SK-N-SH (cell line): ENCODE results near the gene NME3. TPM values are rescaled to one million over a fixed set of nuclear protein-coding genes. Genes with fewer than 3 reads are reported as not detected.

Source experiments
- CTCF ChIA-PET: fragments of 300-600, 350-600 bp; formaldehyde crosslinking; extraction: SDS; loops from one replicate; lab custom pipeline; 2021; lab: Yijun Ruan, JAX
- POLR2A ChIA-PET: fragments of 350-600 bp; sonication (Branson Sonifier 250); formaldehyde crosslinking; extraction: SDS; loops from one replicate; lab custom pipeline; 2020; ENCODE audit warnings: antibody characterized with exemption, inconsistent platforms; lab: Yijun Ruan, JAX
- DNase-seq: peaks from one replicate; pipeline ENCODE4 v3.0.0; 2012
- H2AFZ ChIP-seq: fragments of 200-600 bp; sonication (generic); 2 replicates; pipeline ENCODE4 v1.8.1; 2016; ENCODE audit warnings: antibody characterized with exemption, mild to moderate bottlenecking, low read depth
- H3F3A ChIP-seq: fragments of 200-600 bp; sonication (generic); replicated peaks from 2 replicates; pipeline ENCODE3; 2016; ENCODE audit warnings: antibody characterized with exemption, mild to moderate bottlenecking; ENCODE audit not compliant: insufficient read depth
- H3K27ac ChIP-seq, 2 experiments: fragments of 200-500 bp in 1 of 2; fragments of 200-600 bp in 1 of 2; sonication (Bioruptor generic) in 1 of 2; sonication (generic), shearing (Covaris generic) in 1 of 2; 2 replicates each; pipeline versions ENCODE4 v1.5.1 to v1.6.1; 2014 to 2016; ENCODE audit warnings: low read depth in 2 of 2, inconsistent platforms in 1 of 2, low read length in 1 of 2, mild to moderate bottlenecking in 1 of 2, mixed read lengths in 1 of 2
- H3K27me3 ChIP-seq: fragments of 200-600 bp; sonication (generic), shearing (Covaris generic); 2 replicates; pipeline ENCODE4 v1.6.1; 2016; ENCODE audit warnings: mixed run types; ENCODE audit not compliant: insufficient read depth
- H3K36me3 ChIP-seq, 2 experiments: fragments of 200-500 bp in 1 of 2; fragments of 200-600 bp in 1 of 2; sonication (Bioruptor generic) in 1 of 2; sonication (generic) in 1 of 2; replicated peaks in 1 of 2; 2 replicates each; pipeline versions ENCODE3 to v1.5.1; 2014 to 2016; ENCODE audit warnings: low read length in 1 of 2, mild to moderate bottlenecking in 1 of 2; ENCODE audit not compliant: insufficient read depth in 2 of 2, control insufficient read depth in 1 of 2
- H3K4me1 ChIP-seq, 2 experiments: fragments of 200-500 bp in 1 of 2; fragments of 200-600 bp in 1 of 2; sonication (Bioruptor generic) in 1 of 2; sonication (generic), shearing (Covaris generic) in 1 of 2; 2 replicates each; pipeline versions ENCODE4 v1.5.1 to v1.6.1; 2014 to 2016; ENCODE audit warnings: low read depth in 1 of 2, low read length in 1 of 2, mixed run types in 1 of 2; ENCODE audit not compliant: insufficient read depth in 2 of 2, control insufficient read depth in 1 of 2
- H3K4me2 ChIP-seq: fragments of 200-600 bp; sonication (generic), shearing (Covaris generic); 2 replicates; pipeline ENCODE4 v1.6.1; 2017; ENCODE audit warnings: mixed run types
- H3K4me3 ChIP-seq, 2 experiments: fragments of 200-500 bp in 1 of 2; fragments of 200-600 bp in 1 of 2; sonication (Bioruptor generic) in 1 of 2; sonication (generic), shearing (Covaris generic) in 1 of 2; 2 replicates each; pipeline versions ENCODE4 v1.5.1 to v1.8.1; 2014 to 2016; ENCODE audit warnings: low read depth in 2 of 2, inconsistent platforms in 1 of 2, low read length in 1 of 2, mild to moderate bottlenecking in 1 of 2, mixed read lengths in 1 of 2, moderate library complexity in 1 of 2
- H3K79me2 ChIP-seq: fragments of 200-600 bp; sonication (generic); 2 replicates; pipeline ENCODE4 v1.8.1; 2017; ENCODE audit warnings: mild to moderate bottlenecking; ENCODE audit not compliant: insufficient read depth
- H3K9ac ChIP-seq: fragments of 200-600 bp; sonication (generic); 2 replicates; pipeline ENCODE4 v1.6.1; 2017; ENCODE audit warnings: mixed run types
- H3K9me2 ChIP-seq: fragments of 200-600 bp; sonication (generic); 2 replicates; pipeline ENCODE4 v1.6.1; 2017; ENCODE audit warnings: mixed run types
- H3K9me3 ChIP-seq: fragments of 200-600 bp; sonication (generic); 2 replicates; pipeline ENCODE4 v1.6.1; 2017; ENCODE audit warnings: mixed run types, mild to moderate bottlenecking, moderate library complexity
- H4K20me1 ChIP-seq: fragments of 200-600 bp; sonication (generic); 2 replicates; pipeline ENCODE4 v1.6.1; 2017; ENCODE audit warnings: mild to moderate bottlenecking, mixed run types; ENCODE audit not compliant: insufficient read depth
- EP300 ChIP-seq, 2 experiments: IDR thresholded peaks; 2 replicates each; pipeline versions ENCODE4 v1.4.0 to v1.6.1; 2012; ENCODE audit warnings: borderline replicate concordance in 1 of 2, low read depth in 1 of 2, low read length in 1 of 2
- FOXM1 ChIP-seq: IDR thresholded peaks from 2 replicates; pipeline ENCODE4 v1.4.0; 2012; ENCODE audit warnings: low read depth, mild to moderate bottlenecking
- GABPA ChIP-seq: IDR thresholded peaks from 2 replicates; pipeline ENCODE4 v1.4.0; 2012; ENCODE audit warnings: low read depth, mild to moderate bottlenecking
- JUND ChIP-seq: IDR thresholded peaks from 2 replicates; pipeline ENCODE4 v1.4.0; 2012
- MEF2A ChIP-seq: IDR thresholded peaks from 2 replicates; pipeline ENCODE4 v1.4.0; 2012; ENCODE audit warnings: low read depth, borderline replicate concordance
- NFIC ChIP-seq: IDR thresholded peaks from 2 replicates; pipeline ENCODE4 v1.4.0; 2012; ENCODE audit warnings: borderline replicate concordance
- RAD21 ChIP-seq: IDR thresholded peaks from 2 replicates; pipeline ENCODE4 v1.6.1; 2012; ENCODE audit warnings: mild to moderate bottlenecking, low read length
- SMC3 ChIP-seq: IDR thresholded peaks from 2 replicates; pipeline ENCODE4 v1.6.1; 2012; ENCODE audit warnings: low read depth, low read length, improper control_type of control experiment
- TCF12 ChIP-seq: IDR thresholded peaks from 2 replicates; pipeline ENCODE4 v1.4.0; 2012
- TEAD4 ChIP-seq: IDR thresholded peaks from 2 replicates; pipeline ENCODE4 v1.4.0; 2012; ENCODE audit warnings: mild to moderate bottlenecking, borderline replicate concordance; ENCODE audit not compliant: insufficient read depth
- YY1 ChIP-seq: IDR thresholded peaks from 2 replicates; pipeline ENCODE4 v1.4.0; 2012; ENCODE audit warnings: low read depth, mild to moderate bottlenecking
- WGBS: methylation state at CpG from one replicate; pipeline ENCODE4 v1.1.6; 2017; ENCODE audit warnings: low lambda C conversion rate; 5-methylcytosine and 5-hydroxymethylcytosine counted together
- polyA plus RNA-seq, 3 experiments: library from polyadenylated mRNA; depleted of rRNA; stranded (reverse); fragments of >200 nt; gene quantifications; 2 replicates each; pipeline ENCODE4 v1.2.3, GENCODE V29; 2012
- TF ChIP-seq, protein P1 (sequence below): IDR thresholded peaks from 2 replicates; pipeline ENCODE4; 2012
- TF ChIP-seq, protein P2 (sequence below): IDR thresholded peaks from 2 replicates; pipeline ENCODE4 v1.4.0; 2012; ENCODE audit warnings: low read depth, borderline replicate concordance
- TF ChIP-seq, protein P3 (sequence below): IDR thresholded peaks from 2 replicates; pipeline ENCODE4 v1.4.0; 2012; ENCODE audit warnings: low read depth
- TF ChIP-seq, protein P4 (sequence below): fragments of 150-350 bp; IDR thresholded peaks from 2 replicates; pipeline ENCODE4 v1.6.1; 2016; ENCODE audit warnings: mild to moderate bottlenecking, low read depth, low read length
- TF ChIP-seq, protein P5 (sequence below): fragments of 150-350 bp; IDR thresholded peaks from 2 replicates; pipeline ENCODE4 v1.6.1; 2017; ENCODE audit warnings: antibody characterized with exemption, low read length, low read depth, borderline replicate concordance

The NME3 gene
- polyA plus RNA-seq, 1 of the 3 experiments (the other 2 are of a cell fraction) = 77.2 TPM

DNA sequence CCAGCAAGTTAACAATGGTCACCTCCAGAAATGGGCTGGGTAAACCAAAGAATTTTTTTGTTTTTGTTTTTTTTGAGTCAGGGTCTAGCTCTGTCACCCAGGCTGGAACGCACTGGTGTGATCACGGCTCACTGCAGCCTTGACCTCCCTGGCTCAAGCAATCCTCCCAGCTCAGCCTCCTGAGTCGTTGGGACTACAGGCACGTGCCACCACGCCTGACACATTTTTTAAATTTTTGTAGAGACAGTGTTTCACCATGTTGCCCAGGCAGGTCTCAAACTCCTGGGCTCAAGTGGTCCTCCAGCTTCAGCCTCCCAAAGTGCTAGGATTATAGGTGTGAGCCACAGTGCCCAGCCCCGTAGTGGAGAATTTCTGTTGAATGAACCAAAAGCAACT is 9.3 kb upstream of the NME3 start:
- WGBS = 94% methylated on average over 6 of the region's 6 CpGs
- H4K20me1 ChIP-seq = peaks cover 10% of the 10 kb centered on the region; the same call in 1 of the 2 replicates
- TF ChIP-seq TCF12 (no peak), MEF2A (no peak), SMC3 (no peak), TEAD4 (no peak), GABPA (no peak), YY1 (no peak), JUND (no peak), FOXM1 (no peak), EP300 (IDR thresholded peaks at IDR 0.05; ENCODE audit: borderline replicate concordance in 1 of 2, low read depth in 1 of 2, low read length in 1 of 2) (no peak), NFIC (no peak), RAD21 (no peak)
- TF ChIP-seq, protein P1, sequence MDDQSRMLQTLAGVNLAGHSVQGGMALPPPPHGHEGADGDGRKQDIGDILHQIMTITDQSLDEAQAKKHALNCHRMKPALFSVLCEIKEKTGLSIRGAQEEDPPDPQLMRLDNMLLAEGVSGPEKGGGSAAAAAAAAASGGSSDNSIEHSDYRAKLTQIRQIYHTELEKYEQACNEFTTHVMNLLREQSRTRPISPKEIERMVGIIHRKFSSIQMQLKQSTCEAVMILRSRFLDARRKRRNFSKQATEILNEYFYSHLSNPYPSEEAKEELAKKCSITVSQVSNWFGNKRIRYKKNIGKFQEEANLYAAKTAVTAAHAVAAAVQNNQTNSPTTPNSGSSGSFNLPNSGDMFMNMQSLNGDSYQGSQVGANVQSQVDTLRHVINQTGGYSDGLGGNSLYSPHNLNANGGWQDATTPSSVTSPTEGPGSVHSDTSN = no peak
- TF ChIP-seq, protein P2, sequence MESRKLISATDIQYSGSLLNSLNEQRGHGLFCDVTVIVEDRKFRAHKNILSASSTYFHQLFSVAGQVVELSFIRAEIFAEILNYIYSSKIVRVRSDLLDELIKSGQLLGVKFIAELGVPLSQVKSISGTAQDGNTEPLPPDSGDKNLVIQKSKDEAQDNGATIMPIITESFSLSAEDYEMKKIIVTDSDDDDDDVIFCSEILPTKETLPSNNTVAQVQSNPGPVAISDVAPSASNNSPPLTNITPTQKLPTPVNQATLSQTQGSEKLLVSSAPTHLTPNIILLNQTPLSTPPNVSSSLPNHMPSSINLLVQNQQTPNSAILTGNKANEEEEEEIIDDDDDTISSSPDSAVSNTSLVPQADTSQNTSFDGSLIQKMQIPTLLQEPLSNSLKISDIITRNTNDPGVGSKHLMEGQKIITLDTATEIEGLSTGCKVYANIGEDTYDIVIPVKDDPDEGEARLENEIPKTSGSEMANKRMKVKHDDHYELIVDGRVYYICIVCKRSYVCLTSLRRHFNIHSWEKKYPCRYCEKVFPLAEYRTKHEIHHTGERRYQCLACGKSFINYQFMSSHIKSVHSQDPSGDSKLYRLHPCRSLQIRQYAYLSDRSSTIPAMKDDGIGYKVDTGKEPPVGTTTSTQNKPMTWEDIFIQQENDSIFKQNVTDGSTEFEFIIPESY = no peak
- TF ChIP-seq, protein P3, sequence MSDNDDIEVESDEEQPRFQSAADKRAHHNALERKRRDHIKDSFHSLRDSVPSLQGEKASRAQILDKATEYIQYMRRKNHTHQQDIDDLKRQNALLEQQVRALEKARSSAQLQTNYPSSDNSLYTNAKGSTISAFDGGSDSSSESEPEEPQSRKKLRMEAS = no peak
- TF ChIP-seq, protein P4, sequence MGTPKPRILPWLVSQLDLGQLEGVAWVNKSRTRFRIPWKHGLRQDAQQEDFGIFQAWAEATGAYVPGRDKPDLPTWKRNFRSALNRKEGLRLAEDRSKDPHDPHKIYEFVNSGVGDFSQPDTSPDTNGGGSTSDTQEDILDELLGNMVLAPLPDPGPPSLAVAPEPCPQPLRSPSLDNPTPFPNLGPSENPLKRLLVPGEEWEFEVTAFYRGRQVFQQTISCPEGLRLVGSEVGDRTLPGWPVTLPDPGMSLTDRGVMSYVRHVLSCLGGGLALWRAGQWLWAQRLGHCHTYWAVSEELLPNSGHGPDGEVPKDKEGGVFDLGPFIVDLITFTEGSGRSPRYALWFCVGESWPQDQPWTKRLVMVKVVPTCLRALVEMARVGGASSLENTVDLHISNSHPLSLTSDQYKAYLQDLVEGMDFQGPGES = no peak
- TF ChIP-seq, protein P5, sequence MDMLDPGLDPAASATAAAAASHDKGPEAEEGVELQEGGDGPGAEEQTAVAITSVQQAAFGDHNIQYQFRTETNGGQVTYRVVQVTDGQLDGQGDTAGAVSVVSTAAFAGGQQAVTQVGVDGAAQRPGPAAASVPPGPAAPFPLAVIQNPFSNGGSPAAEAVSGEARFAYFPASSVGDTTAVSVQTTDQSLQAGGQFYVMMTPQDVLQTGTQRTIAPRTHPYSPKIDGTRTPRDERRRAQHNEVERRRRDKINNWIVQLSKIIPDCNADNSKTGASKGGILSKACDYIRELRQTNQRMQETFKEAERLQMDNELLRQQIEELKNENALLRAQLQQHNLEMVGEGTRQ = no peak
- H3K4me2 ChIP-seq = peak overlapping the region; percentile 91; the same call in 1 of the 2 replicates
- DNase-seq = no peak
- ChIA-PET CTCF (interaction anchor here (0.9 to 1.0 kb wide), 2 partner anchors 13 to 149 kb away, joined by 3 to 4 read pairs; no protein-coding TSS in a partner anchor), POLR2A (interaction anchor here (1.7 kb wide), 1 partner anchor 46 kb away, joined by 5 read pairs; the partner anchor contains the start of genes FAHD1 and HAGH)
- no peak overlapping the region; a peak in 1 of 4 replicates for H3K4me3 ChIP-seq
- H3F3A ChIP-seq = peaks cover 8% of the 10 kb centered on the region
- H3K27me3 ChIP-seq = no peaks in the 10 kb centered on the region
- H3K9ac ChIP-seq = no peak overlapping the region
- no peak overlapping the region for H2AFZ ChIP-seq
- H3K79me2 ChIP-seq = peaks cover 42% of the 10 kb centered on the region
- H3K9me3 ChIP-seq = no peaks in the 10 kb centered on the region
- peaks cover 0 to 8% of the 10 kb centered on the region in 2 experiments; a peak in 1 of 4 replicates for H3K4me1 ChIP-seq
- no peaks in the 10 kb centered on the region for H3K9me2 ChIP-seq
- H3K27ac ChIP-seq = no peak overlapping the region
- peaks cover 3 to 36% of the 10 kb centered on the region in 2 experiments for H3K36me3 ChIP-seq
